GM21576 (cell line): ENCODE results near the gene SLC44A1.

Experiments used
- ATAC-seq: cut with Tn5 transposase; IDR thresholded peaks from one replicate; pipeline ENCODE4 v1.9.1; 2021; ENCODE audit warnings: mild to moderate bottlenecking, moderate library complexity; ENCODE audit not compliant: unreplicated experiment

Gene SLC44A1

GRCh38 chr9:105419816-105420597 is 175.6 kb downstream of the SLC44A1 start:
- no peak for ATAC-seq

DNA sequence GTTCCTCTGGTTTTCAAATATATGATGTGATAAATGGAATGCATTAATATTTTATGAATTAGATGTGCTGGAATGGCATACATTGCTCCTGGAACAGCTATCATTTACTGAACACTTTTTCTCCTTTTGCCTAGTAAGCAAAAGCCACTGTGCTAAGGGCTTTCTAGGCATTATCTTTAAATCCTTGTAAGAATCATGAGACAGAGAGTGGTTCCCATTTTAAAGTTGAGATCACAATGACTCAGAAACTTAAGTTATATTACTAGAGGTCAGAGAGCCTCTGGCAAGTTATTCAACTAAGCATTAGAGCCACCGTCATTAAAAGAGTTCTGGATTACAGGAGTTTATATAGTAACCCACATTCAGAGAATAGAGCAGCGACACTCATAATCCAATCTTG is 176.7 kb downstream of the SLC44A1 start:
- ATAC-seq, result no peak

- ATAC-seq, result no peak
These were observed 177.4 kb downstream of the SLC44A1 start for GRCh38 chr9:105421864-105422263.

GRCh38 chr9:105425816-105426433 is 181.5 kb downstream of the SLC44A1 start:
- peak; percentile 62 for ATAC-seq

DNA sequence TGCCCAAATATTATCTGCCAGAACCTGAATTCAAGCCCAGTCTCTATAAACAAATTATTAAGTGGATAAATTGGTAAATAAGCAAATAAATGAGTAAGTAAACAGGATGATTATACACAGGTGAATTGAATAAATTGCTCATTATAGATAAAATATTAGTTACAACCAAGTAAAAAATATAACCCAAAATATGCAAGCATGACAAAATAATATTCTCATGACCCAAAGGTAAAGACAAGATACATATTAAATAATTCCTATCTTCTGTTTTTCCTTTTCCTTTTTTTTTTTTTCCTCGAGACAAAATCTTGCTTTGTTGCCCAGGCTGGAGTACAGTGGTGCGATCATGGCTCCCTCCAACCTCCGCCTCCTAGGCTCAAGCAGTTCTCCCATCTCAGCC is 182.2 kb downstream of the SLC44A1 start:
- ATAC-seq, result no peak

- ATAC-seq, result no peak
These were observed 187.2 kb downstream of the SLC44A1 start for GRCh38 chr9:105431424-105432246.

- ATAC-seq, result no peak
These were observed 187.9 kb downstream of the SLC44A1 start for GRCh38 chr9:105432247-105432842.

DNA sequence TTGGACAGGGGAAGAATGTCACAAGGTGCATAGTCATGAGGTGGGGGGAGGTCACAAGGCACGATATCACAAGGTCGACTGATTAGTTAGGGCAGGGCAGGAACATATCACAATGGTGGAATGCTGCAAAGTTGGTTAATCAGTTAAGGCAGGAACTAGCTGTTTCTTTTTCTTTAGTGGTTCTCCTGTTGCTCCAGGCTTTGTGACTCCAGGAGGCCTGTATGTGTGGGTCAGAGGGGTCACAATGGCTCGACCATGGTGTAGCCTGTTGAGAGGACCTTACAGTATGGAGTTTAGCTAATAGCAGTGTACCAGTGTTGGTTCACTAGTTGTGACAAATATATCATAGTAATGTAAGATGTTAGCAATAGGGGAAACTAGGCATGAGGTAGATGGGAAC is 191.0 kb downstream of the SLC44A1 start:
- no peak for ATAC-seq

GRCh38 chr9:105436783-105437182 is 192.3 kb downstream of the SLC44A1 start:
- no peak for ATAC-seq

GRCh38 chr9:105437704-105438103 is 193.3 kb downstream of the SLC44A1 start:
- ATAC-seq, result no peak

- ATAC-seq, result no peak
These were observed 193.8 kb downstream of the SLC44A1 start for GRCh38 chr9:105438141-105438806.

- ATAC-seq, result no peak
These were observed 195.0 kb downstream of the SLC44A1 start for GRCh38 chr9:105439428-105439827.

- ATAC-seq, result no peak
These were observed 197.2 kb downstream of the SLC44A1 start for GRCh38 chr9:105441616-105442160.

DNA sequence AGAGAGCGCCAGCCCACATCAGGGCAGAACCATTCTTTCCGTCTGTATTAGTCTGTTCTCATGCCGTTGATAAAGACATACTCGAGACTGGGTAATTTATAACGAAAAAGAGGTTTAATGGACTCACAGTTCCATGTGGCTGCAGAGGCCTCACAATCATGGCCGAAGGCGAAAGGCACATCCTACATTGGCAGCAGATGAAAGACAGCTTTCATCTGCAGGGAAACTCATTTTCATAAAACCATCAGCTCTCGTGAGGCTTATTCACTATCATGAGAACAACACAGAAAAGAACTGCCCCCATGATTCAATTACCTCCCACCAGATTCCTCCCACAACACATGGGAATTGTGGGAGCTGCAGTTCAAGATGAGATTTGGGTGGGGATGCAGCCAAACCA is 198.7 kb downstream of the SLC44A1 start:
- no peak for ATAC-seq

DNA sequence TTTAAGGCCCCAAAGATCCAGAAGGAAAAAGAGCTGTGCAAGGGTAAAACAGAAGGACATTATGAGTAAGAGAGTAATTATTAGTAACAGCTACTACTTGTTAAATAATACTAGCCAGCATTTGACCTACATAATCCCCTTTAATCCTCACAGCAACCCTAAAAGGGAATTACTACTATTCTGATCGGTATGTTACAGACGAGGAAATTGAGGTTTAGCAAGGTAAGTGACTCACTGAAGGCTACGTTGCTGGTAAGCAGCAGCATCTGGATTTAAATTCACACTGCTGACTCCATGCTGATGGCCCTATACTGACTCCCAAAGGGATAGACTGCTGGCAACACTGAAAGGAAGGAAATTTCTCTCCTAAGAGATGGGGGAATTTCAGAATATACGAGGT is 199.7 kb downstream of the SLC44A1 start:
- no peak for ATAC-seq

DNA sequence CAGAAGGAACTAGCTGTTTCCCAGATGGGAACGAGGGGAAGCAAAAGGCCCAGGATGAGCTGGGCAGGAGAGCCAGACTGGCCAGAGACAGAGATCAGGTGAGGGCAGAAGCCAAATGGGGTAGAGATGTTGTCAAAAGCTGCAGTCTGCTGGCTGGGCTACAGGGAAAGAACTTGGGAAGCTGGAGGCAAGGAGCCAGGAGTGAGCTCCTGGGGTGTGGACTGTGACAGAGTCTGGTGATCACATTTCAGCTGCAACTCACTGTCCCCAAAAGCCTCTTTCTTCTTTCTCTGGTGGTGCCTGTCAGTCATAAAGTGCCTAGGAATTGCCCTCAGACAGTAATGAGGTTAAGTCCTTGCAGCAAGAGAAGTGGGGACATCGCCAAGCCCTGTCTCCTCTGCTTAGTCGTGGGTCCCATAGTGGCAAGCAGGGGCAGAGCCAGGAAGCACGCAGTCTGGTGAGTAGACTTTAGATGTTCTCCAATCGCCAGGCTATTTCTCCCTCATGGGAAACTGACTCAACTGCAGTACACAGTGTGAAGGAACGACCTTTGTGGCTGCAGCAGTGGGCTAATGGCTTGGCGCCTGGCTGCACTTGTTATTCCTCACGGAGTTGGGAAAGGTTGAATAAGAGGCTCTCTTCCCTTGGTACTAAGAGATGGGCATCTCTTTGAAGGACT is 200.9 kb downstream of the SLC44A1 start:
- ATAC-seq, result no peak

GRCh38 chr9:105447386-105447813 is 202.9 kb downstream of the SLC44A1 start:
- ATAC-seq, result no peak

DNA sequence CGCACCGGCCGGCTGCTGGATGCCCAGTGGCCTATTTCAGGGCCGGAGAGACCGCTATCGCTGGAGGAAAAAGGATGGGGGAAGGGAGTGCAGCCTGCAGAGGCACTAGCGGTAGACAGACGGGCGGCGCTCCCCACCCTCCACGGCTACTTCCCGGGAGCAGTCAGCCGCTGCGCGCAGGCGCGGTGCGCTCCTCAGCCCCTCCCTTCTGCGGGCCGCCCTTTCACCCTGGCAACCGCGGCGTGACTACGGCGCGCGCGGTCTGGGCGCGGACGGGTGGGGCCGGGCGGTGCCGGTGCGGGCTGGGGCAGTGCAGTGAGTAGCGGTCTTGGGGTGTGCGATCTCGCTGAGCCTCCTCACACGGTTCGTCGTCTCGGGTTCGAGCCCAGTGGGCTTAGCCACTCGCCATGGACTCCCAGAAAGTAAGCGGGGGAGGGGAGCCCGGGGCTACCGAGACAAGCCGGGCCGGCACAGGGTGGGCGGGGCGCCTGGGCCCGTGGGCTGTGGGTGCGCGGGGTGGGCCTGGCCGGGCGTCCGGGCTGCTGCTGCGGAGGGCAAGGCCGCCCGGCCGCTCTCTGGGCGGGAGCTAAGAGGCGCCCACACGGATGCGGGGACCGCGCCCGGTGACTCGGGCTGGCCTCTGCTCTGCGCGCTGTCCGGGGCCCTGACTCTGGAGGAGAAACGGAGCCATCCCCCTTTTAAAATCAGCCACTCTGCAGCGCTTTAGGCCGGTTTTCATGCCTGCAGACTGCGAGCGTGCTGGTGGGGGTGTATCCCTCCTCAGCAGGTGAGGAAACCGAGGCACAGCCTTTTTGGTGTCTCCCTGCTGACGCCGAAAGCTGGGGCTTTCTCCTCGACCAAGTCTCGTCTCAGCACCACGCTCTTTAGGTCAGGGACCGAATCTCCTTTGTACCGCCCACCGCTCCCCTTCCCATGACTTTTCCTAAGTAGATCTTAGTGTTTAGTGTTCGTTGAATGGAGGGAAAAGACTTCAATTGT is 203.7 kb downstream of the SLC44A1 start, which contains the start of gene FSD1L:
Gene FSD1L (plus strand): TSS at position 221 of the 999 bp plus-strand sequence. CDS start 187 bp downstream, at position 408.
- ATAC-seq, result peak; percentile 95
